Lung (tissue), 12 donors: ENCODE measurements around the gene TMEM259. TPM values are rescaled to one million over a fixed set of nuclear protein-coding genes. Genes with fewer than 3 reads are reported as not detected.

Source experiments
- ATAC-seq: fragments of 200-7000 bp; cut with Tn5 transposase; one replicate; pipeline ENCODE4 v1.9.1; 2020; ENCODE audit warnings: moderate number of reproducible peaks; ENCODE audit not compliant: insufficient read depth, low FRiP score
- DNase-seq, 3 donors: peaks; one replicate each; pipeline ENCODE4 v3.0.0-alpha.2; 2013 to 2017
- H3K27ac ChIP-seq, 2 donors: one replicate each; pipeline ENCODE4 v1.5.1; 2013; ENCODE audit warnings: mild to moderate bottlenecking in 2 of 2, moderate library complexity in 2 of 2, control low read depth in 1 of 2, inconsistent platforms in 1 of 2, low read depth in 1 of 2, low read length in 1 of 2
- H3K27me3 ChIP-seq, 3 donors: one replicate each; pipeline ENCODE4 v1.5.1; 2013; ENCODE audit warnings: low read length in 2 of 3; ENCODE audit not compliant: control insufficient read depth in 3 of 3, insufficient read depth in 3 of 3
- H3K36me3 ChIP-seq, 4 donors: one replicate each; pipeline ENCODE4 v1.5.1; 2013; ENCODE audit warnings: low read length in 4 of 4, mild to moderate bottlenecking in 1 of 4, moderate library complexity in 1 of 4; ENCODE audit not compliant: control insufficient read depth in 4 of 4, insufficient read depth in 4 of 4
- H3K4me1 ChIP-seq, 5 donors: one replicate each; pipeline ENCODE4 v1.5.1; 2013; ENCODE audit warnings: low read length in 5 of 5, mild to moderate bottlenecking in 2 of 5, moderate library complexity in 1 of 5; ENCODE audit not compliant: control insufficient read depth in 5 of 5, insufficient read depth in 5 of 5
- H3K4me3 ChIP-seq: one replicate; pipeline ENCODE4 v1.5.1; 2013; ENCODE audit warnings: mild to moderate bottlenecking, control low read depth, moderate library complexity
- H3K9ac ChIP-seq, 2 donors: one replicate each; pipeline ENCODE4 v1.5.1; 2013; ENCODE audit warnings: low read length in 2 of 2, control low read depth in 1 of 2; ENCODE audit not compliant: insufficient read depth in 1 of 2
- H3K9me3 ChIP-seq, 4 donors: one replicate each; pipeline ENCODE4 v1.5.1; 2013; ENCODE audit warnings: low read length in 3 of 4, mild to moderate bottlenecking in 1 of 4, moderate library complexity in 1 of 4; ENCODE audit not compliant: control insufficient read depth in 4 of 4, insufficient read depth in 3 of 4
- WGBS, 2 donors: extraction: QIAGEN DNeasy Blood & Tissue Kit; methylation state at CpG; one replicate each; pipeline ENCODE4 v1.1.7; 2013; 5-methylcytosine and 5-hydroxymethylcytosine counted together
- polyA plus RNA-seq, 2 donors: library from polyadenylated mRNA; stranded (reverse); fragments of 200-250 nt; gene quantifications; one replicate each; pipeline ENCODE4 v1.2.1, GENCODE V29; 2013
- total RNA-seq, 2 donors: library from RNA; depleted of rRNA in 1 of 2; stranded (reverse); fragments of >200 nt in 1 of 2; gene quantifications; one replicate each; pipeline ENCODE4 v1.2.1, GENCODE V29; 2014 to 2021
- TF ChIP-seq, protein P1 (sequence below): IDR thresholded peaks from 2 replicates; pipeline ENCODE4 v1.5.1; 2012; ENCODE audit warnings: mild to moderate bottlenecking; ENCODE audit errors: control extremely low read depth, extremely low read depth
- donor health status: control.
- donor health status: control.
- donor health status: Bipolar disorder and iron deficiency.
- donor health status: healthy.
- donor health status: DM: yes; HTN: yes; CAD: no.

TMEM259 gene
- total and polyA plus RNA-seq, 4 donors = 61.1 to 262 (median 195) TPM

GRCh38 chr19:1063909-1064660 lies 43.2 kb upstream of the TMEM259 start:
- TF ChIP-seq, protein P1, sequence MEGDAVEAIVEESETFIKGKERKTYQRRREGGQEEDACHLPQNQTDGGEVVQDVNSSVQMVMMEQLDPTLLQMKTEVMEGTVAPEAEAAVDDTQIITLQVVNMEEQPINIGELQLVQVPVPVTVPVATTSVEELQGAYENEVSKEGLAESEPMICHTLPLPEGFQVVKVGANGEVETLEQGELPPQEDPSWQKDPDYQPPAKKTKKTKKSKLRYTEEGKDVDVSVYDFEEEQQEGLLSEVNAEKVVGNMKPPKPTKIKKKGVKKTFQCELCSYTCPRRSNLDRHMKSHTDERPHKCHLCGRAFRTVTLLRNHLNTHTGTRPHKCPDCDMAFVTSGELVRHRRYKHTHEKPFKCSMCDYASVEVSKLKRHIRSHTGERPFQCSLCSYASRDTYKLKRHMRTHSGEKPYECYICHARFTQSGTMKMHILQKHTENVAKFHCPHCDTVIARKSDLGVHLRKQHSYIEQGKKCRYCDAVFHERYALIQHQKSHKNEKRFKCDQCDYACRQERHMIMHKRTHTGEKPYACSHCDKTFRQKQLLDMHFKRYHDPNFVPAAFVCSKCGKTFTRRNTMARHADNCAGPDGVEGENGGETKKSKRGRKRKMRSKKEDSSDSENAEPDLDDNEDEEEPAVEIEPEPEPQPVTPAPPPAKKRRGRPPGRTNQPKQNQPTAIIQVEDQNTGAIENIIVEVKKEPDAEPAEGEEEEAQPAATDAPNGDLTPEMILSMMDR = no peak
- Histone ChIP-seq H3K9me3 (peaks cover 0 to 2% (median 0%) of the 10 kb centered on the region in 4 donors), H3K36me3 (no peaks in the 10 kb centered on the region), H3K4me1 (peaks cover 0 to 26% (median 0%) of the 10 kb centered on the region in 5 donors), H3K27ac (no peak overlapping the region), H3K9ac (no peak overlapping the region), H3K4me3 (no peak overlapping the region), H3K27me3 (peaks cover 0 to 24% (median 18%) of the 10 kb centered on the region in 3 donors)
- ATAC-seq = no peak
- no peak for DNase-seq
- 68 to 83% methylated on average over 37 of the region's 37 CpGs for WGBS, 2 donors

DNA sequence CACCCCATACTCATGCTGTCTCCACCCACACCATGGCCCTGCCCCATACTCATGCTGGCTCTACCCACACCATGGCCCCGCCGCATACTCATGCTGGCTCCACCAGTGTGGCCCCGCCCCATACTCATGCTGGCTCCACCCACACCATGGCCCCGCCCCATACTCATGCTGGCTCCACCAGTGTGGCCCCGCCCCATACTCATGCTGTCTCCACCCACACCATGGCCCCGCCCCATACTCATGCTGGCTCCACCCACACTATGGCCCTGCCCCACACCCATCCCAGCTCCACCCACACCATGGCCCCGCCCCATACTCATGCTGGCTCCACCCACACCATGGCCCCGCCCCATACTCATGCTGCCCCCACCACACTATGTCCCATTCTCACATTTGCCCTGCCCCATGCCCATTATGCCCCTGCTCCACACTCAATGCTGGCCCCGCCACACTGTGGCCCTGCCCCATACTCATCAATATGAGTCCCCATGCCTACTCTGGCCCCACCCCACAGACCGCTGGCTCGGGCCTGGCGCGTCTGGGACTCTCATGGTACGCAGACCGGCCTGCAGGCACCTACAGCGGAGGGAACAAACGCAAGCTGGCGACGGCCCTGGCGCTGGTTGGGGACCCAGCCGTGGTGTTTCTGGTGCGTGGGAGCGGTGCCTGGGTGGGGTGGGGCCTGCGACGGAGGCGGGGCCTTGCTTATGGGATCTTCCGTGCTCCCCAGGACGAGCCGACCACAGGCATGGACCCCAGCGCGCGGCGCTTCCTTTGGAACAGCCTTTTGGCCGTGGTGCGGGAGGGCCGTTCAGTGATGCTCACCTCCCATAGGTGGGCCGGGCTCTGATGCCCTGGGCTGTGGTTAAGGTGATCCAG lies 42.3 kb upstream of the TMEM259 start:
- Histone ChIP-seq H3K36me3 (no peaks in the 10 kb centered on the region), H3K4me1 (peaks cover 0 to 25% (median 0%) of the 10 kb centered on the region in 5 donors), H3K9me3 (peaks cover 0 to 8% (median 2%) of the 10 kb centered on the region in 4 donors), H3K27me3 (peaks cover 0 to 17% (median 12%) of the 10 kb centered on the region in 3 donors), H3K9ac (no peak overlapping the region), H3K27ac (no peak overlapping the region), H3K4me3 (no peak overlapping the region)
- TF ChIP-seq, protein P1 = no peak
- DNase-seq = no peak
- 78 to 85% methylated on average over 37 of the region's 37 CpGs for WGBS, 2 donors
- no peak for ATAC-seq

GRCh38 chr19:1062387-1063029 lies 41.6 kb upstream of the TMEM259 start:
- peaks cover 0 to 23% (median 0%) of the 10 kb centered on the region in 5 donors for H3K4me1 ChIP-seq
- WGBS, 2 donors = 86 to 93% methylated on average over 13 to 17 of the region's 17 CpGs
- H3K9ac ChIP-seq = no peak overlapping the region
- ATAC-seq (no peak), DNase-seq (no peak)
- H3K9me3 ChIP-seq = peaks cover 0 to 14% (median 6%) of the 10 kb centered on the region in 4 donors
- no peak overlapping the region for H3K27ac ChIP-seq
- no peak overlapping the region for H3K4me3 ChIP-seq
- TF ChIP-seq, protein P1 = no peak
- peaks cover 0 to 15% (median 9%) of the 10 kb centered on the region in 3 donors for H3K27me3 ChIP-seq
- H3K36me3 ChIP-seq = no peaks in the 10 kb centered on the region
